ENCODE measurements around the gene TMEM25. TPM values are rescaled to one million over a fixed set of nuclear protein-coding genes. Genes with fewer than 3 reads are reported as not detected.

Gene TMEM25
- total RNA-seq, result 10 to 100 TPM; 11.3 to 12.1 TPM

GRCh38 chr11:118530683-118531596, at the start of gene TMEM25:
TMEM25 (plus strand) TSS chr11:118531192; CDS start chr11:118531802, 610 bp downstream.

GRCh38 chr11:118527109-118527508, 3.9 kb upstream of the TMEM25 start, which contains the start of gene TTC36:
TTC36 (plus strand) TSS chr11:118527474; CDS start chr11:118527495, 21 bp downstream.

GRCh38 chr11:118572061-118572980, 41.3 kb downstream of the TMEM25 start, which contains the start of gene ARCN1:
ARCN1 (plus strand) TSS chr11:118572409; CDS start chr11:118572548, 139 bp downstream.

Other genes with a start within 250 kb of the TMEM25 start
- 100 to 1,000 TPM; 618 to 632 TPM for gene CD3E, start 226.5 kb upstream of the TMEM25 start, total RNA-seq
- gene CD3D, start 188.5 kb upstream of the TMEM25 start, total RNA-seq, result 100 to 1,000 TPM; 462 to 471 TPM
- gene CD3G, start 186.8 kb upstream of the TMEM25 start, total RNA-seq, result 100 to 1,000 TPM; 201 to 212 TPM
- gene UBE4A, start 171.6 kb upstream of the TMEM25 start, total RNA-seq, result 10 to 100 TPM; 40.2 to 40.6 TPM
- 100 to 1,000 TPM; 286 to 294 TPM for gene ATP5MG, start 129.6 kb upstream of the TMEM25 start, total RNA-seq
- gene KMT2A, start 94.7 kb upstream of the TMEM25 start, total RNA-seq, result 10 to 100 TPM; 91.6 to 92.8 TPM
- under 1 TPM; 0.55 to 0.83 TPM for gene TTC36, start 3.7 kb upstream of the TMEM25 start, total RNA-seq
- gene IFT46, start 34.7 kb downstream of the TMEM25 start, total RNA-seq, result 1 to 10 TPM; 9.6 to 9.9 TPM
- 100 to 1,000 TPM; 112 to 117 TPM for gene ARCN1, start 41.2 kb downstream of the TMEM25 start, total RNA-seq
- under 1 TPM; 0.26 to 0.43 TPM for gene PHLDB1, start 76.4 kb downstream of the TMEM25 start, total RNA-seq
- gene TREH, start 148.5 kb downstream of the TMEM25 start, total RNA-seq, result not detected